Vein endothelial cell (primary cell): ENCODE measurements around the gene TIMM17B. TPM values are rescaled to one million over a fixed set of nuclear protein-coding genes. Genes with fewer than 3 reads are reported as not detected.

ENCODE experiments used
- total RNA-seq: library from RNA; depleted of rRNA; stranded (reverse); fragments of >200 nt; gene quantifications from 2 replicates; pipeline ENCODE4 v1.2.3, GENCODE V29; 2012

TIMM17B gene
- total RNA-seq: 21.0 and 31.0 TPM in 2 replicates

GRCh38 chrX:48897625-48898306 is at the start of gene TIMM17B, which contains the start of gene PQBP1:
Gene TIMM17B (minus strand): TSS chrX:48897768. CDS start chrX:48897749, 19 bp downstream.
Gene PQBP1 (plus strand): TSS chrX:48897930. CDS start chrX:48898510, 580 bp downstream.

GRCh38 chrX:48918643-48919340 is 21.2 kb upstream of the TIMM17B start, which contains the start of gene PIM2:
Gene PIM2 (minus strand): TSS chrX:48919024. CDS start chrX:48918834, 190 bp downstream.

GRCh38 chrX:48911412-48912182 is 14.0 kb upstream of the TIMM17B start, which contains the start of gene SLC35A2:
Gene SLC35A2 (minus strand): TSS chrX:48911646. CDS start chrX:48911636, 10 bp downstream.

Other genes starting within 250 kb of the TIMM17B start
- 0.33 TPM in 1 of 2 replicates, not detected in the other for gene WAS, start 214.0 kb downstream of the TIMM17B start, total RNA-seq
- gene SUV39H1, start 201.0 kb downstream of the TIMM17B start, total RNA-seq: 6.9 and 11.2 TPM in 2 replicates
- gene GLOD5, start 136.0 kb downstream of the TIMM17B start, total RNA-seq: not detected in 2 replicates
- not detected in 2 replicates for gene GATA1, start 111.2 kb downstream of the TIMM17B start, total RNA-seq
- gene HDAC6, start 95.7 kb downstream of the TIMM17B start, total RNA-seq: 28.4 and 43.8 TPM in 2 replicates
- gene ERAS, start 71.3 kb downstream of the TIMM17B start, total RNA-seq: not detected in 2 replicates
- gene PCSK1N, start 62.2 kb downstream of the TIMM17B start, total RNA-seq: 0.29 TPM in 1 of 2 replicates, not detected in the other
- gene PQBP1, start 162 bp upstream of the TIMM17B start, total RNA-seq: 45.4 and 50.0 TPM in 2 replicates
- 20.5 and 22.9 TPM in 2 replicates for gene SLC35A2, start 13.9 kb upstream of the TIMM17B start, total RNA-seq
- 6.8 and 7.8 TPM in 2 replicates for gene PIM2, start 21.3 kb upstream of the TIMM17B start, total RNA-seq
- 33.1 and 40.2 TPM in 2 replicates for gene OTUD5, start 59.8 kb upstream of the TIMM17B start, total RNA-seq
- 0.19 and 0.33 TPM in 2 replicates for gene KCND1, start 74.1 kb upstream of the TIMM17B start, total RNA-seq
- gene GRIPAP1, start 104.5 kb upstream of the TIMM17B start, total RNA-seq: 17.0 and 18.3 TPM in 2 replicates
- gene TFE3, start 145.6 kb upstream of the TIMM17B start, total RNA-seq: 30.4 and 31.7 TPM in 2 replicates
- 1.5 and 1.6 TPM in 2 replicates for gene CCDC120, start 161.2 kb upstream of the TIMM17B start, total RNA-seq
- 7.3 and 9.8 TPM in 2 replicates for gene PRAF2, start 176.2 kb upstream of the TIMM17B start, total RNA-seq
- 24.5 and 36.4 TPM in 2 replicates for gene WDR45, start 182.1 kb upstream of the TIMM17B start, total RNA-seq
- 18.9 and 22.5 TPM in 2 replicates for gene GPKOW, start 226.0 kb upstream of the TIMM17B start, total RNA-seq